ENCODE measurements around the gene CLPSL1.

Gene CLPSL1

DNA sequence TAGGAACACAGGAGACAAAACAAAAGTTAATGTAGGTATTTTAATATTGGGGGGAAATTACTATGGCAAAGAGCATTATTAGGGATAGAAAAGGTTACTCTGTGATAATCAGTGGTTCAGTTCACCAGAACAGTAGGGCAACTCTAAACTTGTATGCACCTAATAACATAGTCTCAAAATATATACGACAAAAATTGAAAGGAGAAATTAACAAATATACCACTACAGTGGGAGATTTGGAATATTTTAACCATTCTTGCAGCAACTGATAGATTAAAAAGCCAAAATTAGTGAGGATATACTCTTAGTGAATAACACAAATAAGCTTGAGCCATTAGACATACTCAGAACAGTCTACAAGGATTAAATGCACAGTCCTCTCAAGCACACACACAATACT is 32.9 kb upstream of the CLPSL1 start:
- TF ChIP-seq, protein P1, sequence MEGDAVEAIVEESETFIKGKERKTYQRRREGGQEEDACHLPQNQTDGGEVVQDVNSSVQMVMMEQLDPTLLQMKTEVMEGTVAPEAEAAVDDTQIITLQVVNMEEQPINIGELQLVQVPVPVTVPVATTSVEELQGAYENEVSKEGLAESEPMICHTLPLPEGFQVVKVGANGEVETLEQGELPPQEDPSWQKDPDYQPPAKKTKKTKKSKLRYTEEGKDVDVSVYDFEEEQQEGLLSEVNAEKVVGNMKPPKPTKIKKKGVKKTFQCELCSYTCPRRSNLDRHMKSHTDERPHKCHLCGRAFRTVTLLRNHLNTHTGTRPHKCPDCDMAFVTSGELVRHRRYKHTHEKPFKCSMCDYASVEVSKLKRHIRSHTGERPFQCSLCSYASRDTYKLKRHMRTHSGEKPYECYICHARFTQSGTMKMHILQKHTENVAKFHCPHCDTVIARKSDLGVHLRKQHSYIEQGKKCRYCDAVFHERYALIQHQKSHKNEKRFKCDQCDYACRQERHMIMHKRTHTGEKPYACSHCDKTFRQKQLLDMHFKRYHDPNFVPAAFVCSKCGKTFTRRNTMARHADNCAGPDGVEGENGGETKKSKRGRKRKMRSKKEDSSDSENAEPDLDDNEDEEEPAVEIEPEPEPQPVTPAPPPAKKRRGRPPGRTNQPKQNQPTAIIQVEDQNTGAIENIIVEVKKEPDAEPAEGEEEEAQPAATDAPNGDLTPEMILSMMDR (IDR thresholded peaks at IDR 0.05; ENCODE audit: low read length, missing control alignments) = no peak
- no peak for DNase-seq (ENCODE audit: low read depth)
- H3K4me3 ChIP-seq (replicated peaks; ENCODE audit: low read depth, low read length) = no peak overlapping the region

- TF ChIP-seq, protein P1 (IDR thresholded peaks at IDR 0.05; ENCODE audit: low read length, missing control alignments) = no peak
- no peak overlapping the region for H3K4me3 ChIP-seq (replicated peaks; ENCODE audit: low read depth, low read length)
- no peak for DNase-seq (ENCODE audit: low read depth)
Observed at GRCh38 chr6:35750557-35750956, 30.3 kb upstream of the CLPSL1 start.

- no peak for DNase-seq (ENCODE audit: low read depth)
- TF ChIP-seq, protein P1 (IDR thresholded peaks at IDR 0.05; ENCODE audit: low read length, missing control alignments) = no peak
- no peak overlapping the region for H3K4me3 ChIP-seq (replicated peaks; ENCODE audit: low read depth, low read length)
Observed at GRCh38 chr6:35751594-35751993, 29.2 kb upstream of the CLPSL1 start.

GRCh38 chr6:35752330-35752729 is 28.5 kb upstream of the CLPSL1 start:
- DNase-seq (ENCODE audit: low read depth) = no peak
- TF ChIP-seq, protein P1 (IDR thresholded peaks at IDR 0.05; ENCODE audit: low read length, missing control alignments) = no peak
- no peak overlapping the region for H3K4me3 ChIP-seq (replicated peaks; ENCODE audit: low read depth, low read length)

DNA sequence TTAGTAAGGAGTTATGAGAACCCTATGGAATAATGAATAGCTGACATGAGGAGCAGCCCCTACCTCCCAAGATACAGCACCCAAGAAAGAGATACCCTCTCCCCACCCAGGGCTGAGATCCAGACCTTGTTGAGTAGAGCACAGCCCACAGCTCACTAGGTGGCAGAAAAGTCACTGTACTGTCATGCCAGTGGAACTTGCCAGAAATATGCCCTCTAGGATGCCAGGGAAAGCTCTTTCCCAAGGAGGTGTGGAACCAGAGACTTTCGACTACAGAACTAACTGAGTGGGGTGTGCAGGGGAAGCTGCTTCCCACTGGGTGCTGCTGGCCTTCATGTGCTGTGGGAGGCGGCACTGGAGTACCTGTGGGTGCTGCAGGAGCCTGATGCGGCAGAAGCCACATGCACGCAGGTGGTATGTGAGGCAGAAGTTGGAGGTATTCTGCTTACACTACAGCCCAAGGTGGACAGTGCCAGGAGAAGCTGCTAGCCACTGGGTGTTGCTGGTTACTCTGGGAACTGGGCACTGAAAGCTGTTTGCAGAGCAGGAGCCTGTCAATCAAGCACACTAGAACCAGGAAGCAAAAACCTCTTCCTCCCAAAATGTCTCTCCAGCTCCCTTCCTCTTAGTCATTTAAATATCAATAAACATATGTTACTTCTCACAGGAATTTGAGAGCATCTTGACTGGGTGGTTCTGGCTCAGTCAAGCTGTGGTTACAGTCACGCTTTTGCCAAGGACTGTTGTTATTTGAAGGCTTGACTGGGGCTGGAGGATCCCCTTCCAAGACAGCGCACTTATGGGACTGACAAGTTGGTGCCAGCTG is 26.2 kb upstream of the CLPSL1 start:
- DNase-seq (ENCODE audit: low read depth) = no peak
- TF ChIP-seq, protein P1 (IDR thresholded peaks at IDR 0.05; ENCODE audit: low read length, missing control alignments) = no peak
- H3K4me3 ChIP-seq (replicated peaks; ENCODE audit: low read depth, low read length) = no peak overlapping the region

DNA sequence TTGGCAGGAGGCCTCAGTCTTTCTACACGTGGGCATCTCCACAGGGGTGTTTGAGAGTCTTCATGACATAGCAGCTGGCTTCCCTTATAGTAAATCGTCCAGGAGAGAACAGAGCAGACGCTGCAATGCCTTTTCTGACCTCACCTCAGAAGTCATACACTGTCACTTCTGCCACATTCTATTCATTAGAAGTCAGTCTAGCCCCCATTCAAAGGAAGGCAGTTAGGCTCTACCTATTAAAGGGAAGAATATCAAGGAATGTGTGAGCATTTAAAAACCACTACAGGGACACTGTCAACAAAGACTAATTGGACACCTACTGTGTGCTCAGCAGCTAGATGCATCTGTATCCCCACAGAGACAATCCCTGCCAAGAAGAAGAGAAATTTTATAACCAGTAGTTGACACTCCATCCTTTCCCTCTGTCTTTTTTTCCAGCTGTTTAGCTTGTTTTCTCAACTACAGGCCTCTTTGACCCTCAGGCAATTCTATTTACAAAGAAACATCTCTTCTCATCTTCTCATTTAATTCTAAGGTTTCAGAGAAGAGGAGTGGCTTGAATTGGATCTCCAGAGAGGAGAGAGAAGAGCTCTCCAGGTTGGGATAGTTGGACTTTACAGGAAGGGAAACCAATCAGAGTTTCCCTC is 25.4 kb upstream of the CLPSL1 start:
- no peak for DNase-seq (ENCODE audit: low read depth)
- TF ChIP-seq, protein P1 (IDR thresholded peaks at IDR 0.05; ENCODE audit: low read length, missing control alignments) = no peak

More for the DNA sequence above, 25.4 kb upstream of the CLPSL1 start:
- H3K4me3 ChIP-seq (replicated peaks; ENCODE audit: low read depth, low read length) = no peak overlapping the region
